ENCODE results near the gene XG.

The XG gene

GRCh38 chrX:2817036-2817435 lies 65.2 kb downstream of the XG start:
- DNase-seq (ENCODE audit: low read depth, low spot score) = no peak
- WGBS (ENCODE audit: insufficient coverage, insufficient read length) = no CpG with 5 or more reads among the region's 2 CpGs

GRCh38 chrX:2819345-2820135 lies 67.7 kb downstream of the XG start:
- H3K27me3 ChIP-seq (ENCODE audit: control insufficient read depth, insufficient read depth, low read length) = no peaks in the 10 kb centered on the region
- H3K9me3 ChIP-seq (ENCODE audit: control insufficient read depth, insufficient read depth, low read length) = no peaks in the 10 kb centered on the region
- no peak overlapping the region for H3K4me3 ChIP-seq (ENCODE audit: low read length)
- no peaks in the 10 kb centered on the region for H3K36me3 ChIP-seq (ENCODE audit: control insufficient read depth, insufficient read depth, low read length)
- WGBS (ENCODE audit: insufficient coverage, insufficient read length) = no CpG with 5 or more reads among the region's 9 CpGs
- no peaks in the 10 kb centered on the region for H3K4me1 ChIP-seq (ENCODE audit: control insufficient read depth, insufficient read depth, low read length)
- no peak overlapping the region for H3K27ac ChIP-seq (ENCODE audit: low read length)
- DNase-seq (ENCODE audit: low read depth, low spot score) = no peak

More at GRCh38 chrX:2817036-2817435, 65.2 kb downstream of the XG start:
- H3K9me3 ChIP-seq (ENCODE audit: control insufficient read depth, insufficient read depth, low read length) = no peaks in the 10 kb centered on the region
- no peaks in the 10 kb centered on the region for H3K36me3 ChIP-seq (ENCODE audit: control insufficient read depth, insufficient read depth, low read length)
- H3K27me3 ChIP-seq (ENCODE audit: control insufficient read depth, insufficient read depth, low read length) = no peaks in the 10 kb centered on the region
- H3K4me1 ChIP-seq (ENCODE audit: control insufficient read depth, insufficient read depth, low read length) = no peaks in the 10 kb centered on the region
- no peak overlapping the region for H3K4me3 ChIP-seq (ENCODE audit: low read length)
- no peak overlapping the region for H3K27ac ChIP-seq (ENCODE audit: low read length)

DNA sequence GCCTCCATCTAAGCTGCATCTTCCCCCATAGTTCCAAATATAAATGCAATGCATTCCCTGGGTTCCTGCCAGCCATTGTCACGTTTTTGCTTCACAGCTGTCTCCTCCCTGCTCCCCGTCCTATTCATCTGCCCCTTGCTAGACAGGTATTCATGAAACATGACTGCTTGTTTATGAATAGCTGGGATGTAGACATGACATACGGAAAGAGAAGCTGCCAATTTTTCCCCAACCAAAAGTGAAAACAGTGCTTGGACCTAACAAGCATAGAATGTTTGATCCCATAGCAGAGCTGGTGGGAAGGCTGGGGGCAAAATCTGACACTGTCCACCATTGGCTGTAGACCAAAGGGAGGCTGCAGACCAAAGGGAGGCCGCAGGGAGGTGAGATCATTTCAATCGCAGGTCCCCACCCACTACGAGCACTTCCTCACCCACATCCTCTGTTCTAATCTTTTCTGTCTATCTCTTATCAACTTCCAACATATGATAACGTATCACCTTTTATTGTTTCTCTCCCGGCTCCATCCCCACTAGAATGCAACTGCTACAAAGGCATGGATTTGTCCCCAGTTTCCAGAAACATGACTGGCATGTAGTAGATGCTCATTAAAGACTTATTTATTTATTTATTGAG lies 68.4 kb downstream of the XG start:
- Histone ChIP-seq H3K9me3 (ENCODE audit: control insufficient read depth, insufficient read depth, low read length) (no peaks in the 10 kb centered on the region), H3K27ac (ENCODE audit: low read length) (no peak overlapping the region), H3K4me3 (ENCODE audit: low read length) (no peak overlapping the region), H3K4me1 (ENCODE audit: control insufficient read depth, insufficient read depth, low read length) (no peaks in the 10 kb centered on the region), H3K27me3 (ENCODE audit: control insufficient read depth, insufficient read depth, low read length) (no peaks in the 10 kb centered on the region), H3K36me3 (ENCODE audit: control insufficient read depth, insufficient read depth, low read length) (no peaks in the 10 kb centered on the region)
- no peak for DNase-seq (ENCODE audit: low read depth, low spot score)
- WGBS (ENCODE audit: insufficient coverage, insufficient read length) = no CpG with 5 or more reads among the region's 8 CpGs

DNA sequence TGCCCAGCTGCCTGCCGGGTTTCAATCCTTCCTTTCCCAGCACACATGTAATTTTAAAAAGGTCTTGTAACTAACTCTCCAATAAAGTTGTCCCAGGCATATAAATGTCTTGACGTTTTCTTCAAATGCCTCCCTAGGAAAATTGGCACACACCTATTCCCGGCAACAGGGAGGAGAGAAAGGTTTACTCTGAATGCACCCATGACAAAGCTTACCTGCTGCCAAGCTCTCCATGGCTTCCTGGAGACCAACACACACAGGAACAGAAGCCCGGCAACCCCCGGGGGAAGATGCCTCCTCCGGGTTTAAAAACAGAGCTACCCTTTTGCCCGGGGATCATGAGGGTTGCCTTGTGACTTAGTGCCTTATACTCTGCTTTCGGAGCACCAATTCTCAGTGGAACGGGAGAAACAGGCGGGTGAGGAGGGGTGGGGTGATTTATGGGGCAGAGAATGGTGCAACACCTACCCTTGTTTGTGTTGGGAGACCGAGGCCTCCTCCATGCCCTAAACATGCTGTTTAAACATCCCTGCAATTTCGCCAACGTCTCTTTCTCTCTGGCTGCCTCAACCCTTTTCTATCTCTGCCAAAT lies 72.1 kb downstream of the XG start:
- no peak overlapping the region for H3K4me3 ChIP-seq (ENCODE audit: low read length)
- H3K27ac ChIP-seq (ENCODE audit: low read length) = no peak overlapping the region
- no CpG with 5 or more reads among the region's 13 CpGs for WGBS (ENCODE audit: insufficient coverage, insufficient read length)
- H3K36me3 ChIP-seq (ENCODE audit: control insufficient read depth, insufficient read depth, low read length) = no peaks in the 10 kb centered on the region
- H3K27me3 ChIP-seq (ENCODE audit: control insufficient read depth, insufficient read depth, low read length) = no peaks in the 10 kb centered on the region
- DNase-seq (ENCODE audit: low read depth, low spot score) = no peak
- H3K4me1 ChIP-seq (ENCODE audit: control insufficient read depth, insufficient read depth, low read length) = peaks cover 2% of the 10 kb centered on the region; the same call in 1 of the 2 replicates
- no peaks in the 10 kb centered on the region for H3K9me3 ChIP-seq (ENCODE audit: control insufficient read depth, insufficient read depth, low read length)

GRCh38 chrX:2824886-2825285 lies 73.0 kb downstream of the XG start:
- no peaks in the 10 kb centered on the region for H3K9me3 ChIP-seq (ENCODE audit: control insufficient read depth, insufficient read depth, low read length)
- H3K4me3 ChIP-seq (ENCODE audit: low read length) = no peak overlapping the region
- no peak overlapping the region for H3K27ac ChIP-seq (ENCODE audit: low read length)
- no peak for DNase-seq (ENCODE audit: low read depth, low spot score)
- H3K36me3 ChIP-seq (ENCODE audit: control insufficient read depth, insufficient read depth, low read length) = no peaks in the 10 kb centered on the region
- no peaks in the 10 kb centered on the region for H3K27me3 ChIP-seq (ENCODE audit: control insufficient read depth, insufficient read depth, low read length)
- peaks cover 3% of the 10 kb centered on the region; the same call in 1 of the 2 replicates for H3K4me1 ChIP-seq (ENCODE audit: control insufficient read depth, insufficient read depth, low read length)

DNA sequence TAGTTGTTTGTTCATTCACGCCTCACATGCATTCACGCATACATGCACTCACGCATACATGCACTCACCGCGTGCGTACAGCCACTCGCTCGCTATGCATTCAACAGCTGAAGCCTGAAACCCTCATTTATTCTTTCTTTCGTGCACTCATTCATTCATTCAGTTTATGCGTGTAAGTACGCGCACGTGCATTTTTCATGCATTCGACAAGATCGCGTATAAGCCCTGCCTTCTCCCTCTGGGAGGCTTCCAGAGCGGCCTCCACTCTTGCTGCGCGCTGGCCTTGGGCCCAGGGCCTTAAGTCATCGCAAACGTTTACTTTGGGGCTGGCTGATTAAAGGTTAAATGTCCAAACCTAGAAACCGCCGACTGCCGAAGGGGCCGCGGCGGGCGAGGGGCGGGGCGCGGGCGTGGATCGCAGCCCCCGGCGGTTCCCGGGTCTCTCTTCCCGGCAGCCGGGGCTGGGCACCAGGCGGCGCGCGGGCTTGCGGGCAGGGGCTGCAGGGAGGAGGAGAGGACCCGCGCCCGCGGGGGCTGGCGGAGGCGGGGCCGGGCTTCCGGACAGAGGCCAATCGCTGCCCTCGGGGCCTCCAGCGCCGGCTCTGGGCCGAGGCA lies 76.6 kb downstream of the XG start, which contains the start of gene GYG2:
Gene GYG2, plus strand, starts transcription at position 587 of the 615 bp plus-strand sequence. CDS start 1,259 bp downstream, outside the sequence.
- no peak within 1 kb of the TSS for H3K27ac ChIP-seq (ENCODE audit: low read length)
- H3K9me3 ChIP-seq (ENCODE audit: control insufficient read depth, insufficient read depth, low read length) = no peaks in the 10 kb centered on the region
- no peaks in the 10 kb centered on the region for H3K27me3 ChIP-seq (ENCODE audit: control insufficient read depth, insufficient read depth, low read length)
- H3K4me3 ChIP-seq (ENCODE audit: low read length) = peak within 1 kb of the TSS; percentile 79
- WGBS (ENCODE audit: insufficient coverage, insufficient read length) = no CpG with 5 or more reads among the region's 56 CpGs
- no peak for DNase-seq (ENCODE audit: low read depth, low spot score)
- no peaks in the 10 kb centered on the region for H3K36me3 ChIP-seq (ENCODE audit: control insufficient read depth, insufficient read depth, low read length)
- peaks cover 3% of the 10 kb centered on the region; the same call in 1 of the 2 replicates for H3K4me1 ChIP-seq (ENCODE audit: control insufficient read depth, insufficient read depth, low read length)

DNA sequence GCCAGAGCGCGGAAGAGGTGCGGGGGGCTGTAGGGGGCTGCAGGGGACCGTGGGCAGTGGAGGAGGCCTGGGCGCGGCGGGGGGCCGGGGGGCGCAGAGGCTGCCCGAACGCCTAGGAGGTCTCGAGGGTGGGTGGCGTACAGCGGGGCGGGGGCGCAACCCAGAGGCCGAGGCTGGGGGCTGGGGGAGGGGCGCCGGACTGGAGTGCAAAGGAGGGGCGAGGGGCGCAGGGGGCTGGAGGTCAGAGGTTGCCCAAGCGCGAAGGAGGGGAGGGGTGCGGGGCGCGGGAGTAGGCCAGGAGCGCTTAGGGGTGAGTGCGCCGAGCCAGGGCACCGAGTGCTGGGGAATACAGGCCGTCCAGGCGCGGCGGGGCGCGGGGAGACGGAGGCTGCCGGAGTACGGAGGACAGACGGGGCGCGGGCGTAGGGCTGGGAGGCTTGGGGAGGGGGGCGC lies 77.1 kb downstream of the XG start:
- peaks cover 3% of the 10 kb centered on the region; the same call in 1 of the 2 replicates for H3K4me1 ChIP-seq (ENCODE audit: control insufficient read depth, insufficient read depth, low read length)
- H3K9me3 ChIP-seq (ENCODE audit: control insufficient read depth, insufficient read depth, low read length) = no peaks in the 10 kb centered on the region

GRCh38 chrX:2829469-2830246 lies 77.8 kb downstream of the XG start:
- Histone ChIP-seq H3K9me3 (ENCODE audit: control insufficient read depth, insufficient read depth, low read length) (no peaks in the 10 kb centered on the region), H3K27me3 (ENCODE audit: control insufficient read depth, insufficient read depth, low read length) (no peaks in the 10 kb centered on the region), H3K36me3 (ENCODE audit: control insufficient read depth, insufficient read depth, low read length) (no peaks in the 10 kb centered on the region), H3K27ac (ENCODE audit: low read length) (no peak overlapping the region), H3K4me3 (ENCODE audit: low read length) (peak overlapping the region; percentile 79), H3K4me1 (ENCODE audit: control insufficient read depth, insufficient read depth, low read length) (peaks cover 3% of the 10 kb centered on the region; the same call in 1 of the 2 replicates)
- no CpG with 5 or more reads among the region's 62 CpGs for WGBS (ENCODE audit: insufficient coverage, insufficient read length)
- no peak for DNase-seq (ENCODE audit: low read depth, low spot score)

More for the DNA sequence above, 77.1 kb downstream of the XG start:
- no peaks in the 10 kb centered on the region for H3K27me3 ChIP-seq (ENCODE audit: control insufficient read depth, insufficient read depth, low read length)
- H3K27ac ChIP-seq (ENCODE audit: low read length) = no peak overlapping the region
- no CpG with 5 or more reads among the region's 44 CpGs for WGBS (ENCODE audit: insufficient coverage, insufficient read length)
- no peak for DNase-seq (ENCODE audit: low read depth, low spot score)
- H3K4me3 ChIP-seq (ENCODE audit: low read length) = peak overlapping the region; percentile 79; the same call in 1 of the 2 replicates
- no peaks in the 10 kb centered on the region for H3K36me3 ChIP-seq (ENCODE audit: control insufficient read depth, insufficient read depth, low read length)

- no CpG with 5 or more reads among the region's 14 CpGs for WGBS (ENCODE audit: insufficient coverage, insufficient read length)
- H3K4me3 ChIP-seq (ENCODE audit: low read length) = no peak overlapping the region
Measured at GRCh38 chrX:2831471-2832228, 79.8 kb downstream of the XG start.

More at GRCh38 chrX:2831471-2832228, 79.8 kb downstream of the XG start:
- Histone ChIP-seq H3K36me3 (ENCODE audit: control insufficient read depth, insufficient read depth, low read length) (no peaks in the 10 kb centered on the region), H3K27ac (ENCODE audit: low read length) (no peak overlapping the region), H3K27me3 (ENCODE audit: control insufficient read depth, insufficient read depth, low read length) (no peaks in the 10 kb centered on the region), H3K9me3 (ENCODE audit: control insufficient read depth, insufficient read depth, low read length) (no peaks in the 10 kb centered on the region), H3K4me1 (ENCODE audit: control insufficient read depth, insufficient read depth, low read length) (peaks cover 3% of the 10 kb centered on the region; the same call in 1 of the 2 replicates)
- no peak for DNase-seq (ENCODE audit: low read depth, low spot score)
